ENCODE data around the gene CLEC6A.
"Not testable (repeated sequence)": the region's sequence is repeated elsewhere in the genome, so short reads cannot be mapped to it uniquely, and the experiment has no call there.

CLEC6A gene

GRCh38 chr12:8455727-8456360 lies at the start of gene CLEC6A:
Gene CLEC6A (plus strand): TSS chr12:8455962. CDS start chr12:8456112, 150 bp downstream.
- Histone ChIP-seq H3K79me2 (ENCODE audit: low read length) (no peaks in the 10 kb centered on the region), H3K27me3 (ENCODE audit: low read depth, low read length) (peaks cover 75% of the 10 kb centered on the region), H3K27ac (ENCODE audit: low read length) (no peak within 1 kb of the TSS), H3K9me3 (ENCODE audit: insufficient read depth, low read length) (no peaks in the 10 kb centered on the region), H3K9ac (ENCODE audit: low read length) (no peak within 1 kb of the TSS), H3K4me3 (ENCODE audit: low read length) (no peak within 1 kb of the TSS), H2AFZ (ENCODE audit: low read depth, low read length) (no peak within 1 kb of the TSS), H3K4me2 (ENCODE audit: low read length) (peak within 1 kb of the TSS; percentile 20), H3K36me3 (replicated peaks; ENCODE audit: low read depth, low read length) (no peaks in the 10 kb centered on the region), H4K20me1 (ENCODE audit: insufficient read depth, low read length) (peaks cover 5% of the 10 kb centered on the region; the same call in 1 of the 2 replicates), H3K4me1 (ENCODE audit: low read length) (peaks cover 12% of the 10 kb centered on the region)
- no peak for TF ChIP-seq EZH2phosphoT487 (IDR thresholded peaks at IDR 0.05; ENCODE audit: low read depth)
- no peak for TF ChIP-seq CTCF (IDR thresholded peaks at IDR 0.05; ENCODE audit: low read depth, low read length)

- H3K27ac ChIP-seq (ENCODE audit: low read length); H3K9ac ChIP-seq (ENCODE audit: low read length); H2AFZ ChIP-seq (ENCODE audit: low read depth, low read length); H3K9me3 ChIP-seq (ENCODE audit: insufficient read depth, low read length); H4K20me1 ChIP-seq (ENCODE audit: insufficient read depth, low read length); H3K27me3 ChIP-seq (ENCODE audit: low read depth, low read length); H3K4me1 ChIP-seq (ENCODE audit: low read length); H3K36me3 ChIP-seq (replicated peaks; ENCODE audit: low read depth, low read length); H3K4me3 ChIP-seq (ENCODE audit: low read length); H3K4me2 ChIP-seq (ENCODE audit: low read length); H3K79me2 ChIP-seq (ENCODE audit: low read length): not testable (repeated sequence)
Observed at GRCh38 chr12:8419576-8419975, 36.2 kb upstream of the CLEC6A start.

GRCh38 chr12:8420506-8420905 lies 35.3 kb upstream of the CLEC6A start:
- no peak overlapping the region for H3K9ac ChIP-seq (ENCODE audit: low read length)
- no peaks in the 10 kb centered on the region for H4K20me1 ChIP-seq (ENCODE audit: insufficient read depth, low read length)

GRCh38 chr12:8444536-8445278 lies 11.1 kb upstream of the CLEC6A start:
- not testable (repeated sequence) for H3K4me3 ChIP-seq (ENCODE audit: low read length); H3K4me2 ChIP-seq (ENCODE audit: low read length); H3K79me2 ChIP-seq (ENCODE audit: low read length); H3K9me3 ChIP-seq (ENCODE audit: insufficient read depth, low read length); H3K9ac ChIP-seq (ENCODE audit: low read length); H3K36me3 ChIP-seq (replicated peaks; ENCODE audit: low read depth, low read length); H4K20me1 ChIP-seq (ENCODE audit: insufficient read depth, low read length); H3K27me3 ChIP-seq (ENCODE audit: low read depth, low read length); H2AFZ ChIP-seq (ENCODE audit: low read depth, low read length); H3K27ac ChIP-seq (ENCODE audit: low read length); H3K4me1 ChIP-seq (ENCODE audit: low read length)

More at GRCh38 chr12:8420506-8420905, 35.3 kb upstream of the CLEC6A start:
- Histone ChIP-seq H2AFZ (ENCODE audit: low read depth, low read length) (no peak overlapping the region), H3K27ac (ENCODE audit: low read length) (no peak overlapping the region), H3K4me1 (ENCODE audit: low read length) (no peaks in the 10 kb centered on the region), H3K36me3 (replicated peaks; ENCODE audit: low read depth, low read length) (no peaks in the 10 kb centered on the region), H3K4me3 (ENCODE audit: low read length) (no peak overlapping the region), H3K79me2 (ENCODE audit: low read length) (no peaks in the 10 kb centered on the region), H3K4me2 (ENCODE audit: low read length) (no peak overlapping the region), H3K27me3 (ENCODE audit: low read depth, low read length) (no peaks in the 10 kb centered on the region), H3K9me3 (ENCODE audit: insufficient read depth, low read length) (no peaks in the 10 kb centered on the region)
- TF ChIP-seq CTCF (IDR thresholded peaks at IDR 0.05; ENCODE audit: low read depth, low read length) = no peak

GRCh38 chr12:8445731-8446130 lies 10.0 kb upstream of the CLEC6A start:
- Histone ChIP-seq H3K36me3 (replicated peaks; ENCODE audit: low read depth, low read length) (no peaks in the 10 kb centered on the region), H3K27me3 (ENCODE audit: low read depth, low read length) (peaks cover 2% of the 10 kb centered on the region), H3K27ac (ENCODE audit: low read length) (no peak overlapping the region), H3K4me1 (ENCODE audit: low read length) (peaks cover 9% of the 10 kb centered on the region), H3K4me2 (ENCODE audit: low read length) (no peak overlapping the region), H4K20me1 (ENCODE audit: insufficient read depth, low read length) (no peaks in the 10 kb centered on the region), H3K79me2 (ENCODE audit: low read length) (no peaks in the 10 kb centered on the region), H2AFZ (ENCODE audit: low read depth, low read length) (no peak overlapping the region), H3K4me3 (ENCODE audit: low read length) (no peak overlapping the region), H3K9me3 (ENCODE audit: insufficient read depth, low read length) (no peaks in the 10 kb centered on the region), H3K9ac (ENCODE audit: low read length) (no peak overlapping the region)
- TF ChIP-seq CTCF (IDR thresholded peaks at IDR 0.05; ENCODE audit: low read depth, low read length) (no peak), EZH2phosphoT487 (IDR thresholded peaks at IDR 0.05; ENCODE audit: low read depth) (no peak)

Data from OCI-LY3 (cell line).